NCI-H524 (cell line): ENCODE results near the gene MPO.
A peak's percentile ranks its signal among the peaks of the same experiment; 100 is the strongest.

ENCODE experiments used
- DNase-seq, 2 experiments: peaks; one replicate each; lab custom pipeline; 2025; lab: John Stamatoyannopoulos, UW

The MPO gene

GRCh38 chr17:58306131-58306951, 25.6 kb upstream of the MPO start:
- DNase-seq, result no peak

GRCh38 chr17:58305626-58306025, 24.9 kb upstream of the MPO start:
- DNase-seq, result no peak

- no peak for DNase-seq
These were observed 24.2 kb upstream of the MPO start for GRCh38 chr17:58304750-58305486.

GRCh38 chr17:58303971-58304749, 23.4 kb upstream of the MPO start:
- DNase-seq, result peak; percentile 97 to 99

- DNase-seq, result no peak
These were observed 22.3 kb upstream of the MPO start for GRCh38 chr17:58302919-58303585.

- DNase-seq, result no peak
These were observed 21.6 kb upstream of the MPO start for GRCh38 chr17:58302171-58302918.

- no peak for DNase-seq
These were observed 20.9 kb upstream of the MPO start for GRCh38 chr17:58301504-58302150.

- DNase-seq, result no peak
These were observed 19.6 kb upstream of the MPO start for GRCh38 chr17:58300336-58300735.

GRCh38 chr17:58294034-58294433, 13.3 kb upstream of the MPO start:
- no peak for DNase-seq

- no peak for DNase-seq
These were observed 10.5 kb upstream of the MPO start for GRCh38 chr17:58291246-58291645.

GRCh38 chr17:58289869-58290268, 9.1 kb upstream of the MPO start:
- no peak for DNase-seq

GRCh38 chr17:58285422-58285810, 4.7 kb upstream of the MPO start:
- no peak for DNase-seq

- peak in 1 of 2 experiments; percentile 31 for DNase-seq
These were observed 4.1 kb upstream of the MPO start for GRCh38 chr17:58284613-58285421.

GRCh38 chr17:58283674-58284612, 3.2 kb upstream of the MPO start:
- DNase-seq, result no peak

- DNase-seq, result no peak
These were observed 1.7 kb upstream of the MPO start for GRCh38 chr17:58282442-58282841.

- DNase-seq, result peak in 1 of 2 experiments; percentile 60
These were observed 826 bp upstream of the MPO start for GRCh38 chr17:58281511-58282011.

GRCh38 chr17:58279736-58280479, 827 bp downstream of the MPO start:
- DNase-seq, result no peak
